ENCODE data around the gene TTC38.

Gene TTC38

DNA sequence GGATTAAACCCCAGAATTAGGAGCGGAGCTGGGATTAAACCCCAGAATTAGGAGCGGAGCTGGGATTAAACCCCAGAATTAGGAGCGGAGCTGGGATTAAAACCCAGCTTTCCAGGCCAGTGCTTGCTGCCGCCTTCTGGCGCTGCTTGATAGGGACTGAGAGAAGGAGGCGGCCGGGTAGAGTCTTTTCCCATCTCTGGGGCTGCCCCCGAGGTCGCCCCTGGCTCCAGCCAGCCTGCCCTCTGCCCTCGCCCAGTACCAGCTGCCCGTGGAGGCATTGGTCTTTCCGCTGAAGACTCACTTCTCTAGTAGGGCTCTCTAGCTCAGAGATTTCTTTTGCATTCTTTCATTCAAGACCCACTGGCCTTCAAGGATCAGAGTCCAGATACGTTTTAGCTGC lies 72.9 kb downstream of the TTC38 start:
- TF ChIP-seq, protein P1, sequence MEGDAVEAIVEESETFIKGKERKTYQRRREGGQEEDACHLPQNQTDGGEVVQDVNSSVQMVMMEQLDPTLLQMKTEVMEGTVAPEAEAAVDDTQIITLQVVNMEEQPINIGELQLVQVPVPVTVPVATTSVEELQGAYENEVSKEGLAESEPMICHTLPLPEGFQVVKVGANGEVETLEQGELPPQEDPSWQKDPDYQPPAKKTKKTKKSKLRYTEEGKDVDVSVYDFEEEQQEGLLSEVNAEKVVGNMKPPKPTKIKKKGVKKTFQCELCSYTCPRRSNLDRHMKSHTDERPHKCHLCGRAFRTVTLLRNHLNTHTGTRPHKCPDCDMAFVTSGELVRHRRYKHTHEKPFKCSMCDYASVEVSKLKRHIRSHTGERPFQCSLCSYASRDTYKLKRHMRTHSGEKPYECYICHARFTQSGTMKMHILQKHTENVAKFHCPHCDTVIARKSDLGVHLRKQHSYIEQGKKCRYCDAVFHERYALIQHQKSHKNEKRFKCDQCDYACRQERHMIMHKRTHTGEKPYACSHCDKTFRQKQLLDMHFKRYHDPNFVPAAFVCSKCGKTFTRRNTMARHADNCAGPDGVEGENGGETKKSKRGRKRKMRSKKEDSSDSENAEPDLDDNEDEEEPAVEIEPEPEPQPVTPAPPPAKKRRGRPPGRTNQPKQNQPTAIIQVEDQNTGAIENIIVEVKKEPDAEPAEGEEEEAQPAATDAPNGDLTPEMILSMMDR (IDR thresholded peaks at IDR 0.05) = no peak
- Mint-ChIP-seq H3K27ac (no peak overlapping the region), H3K9me3 (no peaks in the 10 kb centered on the region), H3K4me1 (peaks cover 20% of the 10 kb centered on the region), H3K4me3 (no peak overlapping the region), H3K27me3 (ENCODE audit: low read depth, poor library complexity) (peaks cover 2% of the 10 kb centered on the region), H3K36me3 (ENCODE audit: low read depth) (peaks cover 67% of the 10 kb centered on the region)
- DNase-seq = no peak
